ENCODE results near the gene CDK5.
A peak's percentile ranks its signal among the peaks of the same experiment; 100 is the strongest.
"Not testable (repeated sequence)": the region's sequence is repeated elsewhere in the genome, so short reads cannot be mapped to it uniquely, and the experiment has no call there.

Gene CDK5

GRCh38 chr7:151056666-151057505 is 811 bp downstream of the CDK5 start:
- DNase-seq (ENCODE audit: low read depth): no peak

- DNase-seq (ENCODE audit: low read depth): no peak
Observed at GRCh38 chr7:151056283-151056665, 1.4 kb downstream of the CDK5 start.

GRCh38 chr7:151053751-151054150 is 3.9 kb downstream of the CDK5 start:
- no peak for DNase-seq (ENCODE audit: low read depth)

GRCh38 chr7:151053096-151053495 is 4.6 kb downstream of the CDK5 start:
- no peak for DNase-seq (ENCODE audit: low read depth)

GRCh38 chr7:151051108-151051507 is 6.6 kb downstream of the CDK5 start:
- DNase-seq (ENCODE audit: low read depth): peak; percentile 45

GRCh38 chr7:151048911-151049463 is 8.7 kb downstream of the CDK5 start:
- DNase-seq (ENCODE audit: low read depth): no peak

- DNase-seq (ENCODE audit: low read depth): no peak
Observed at GRCh38 chr7:151047976-151048815, 9.5 kb downstream of the CDK5 start, which contains the start of gene ASIC3. Gene ASIC3 (plus strand): TSS chr7:151048531. CDS start chr7:151048886, 355 bp downstream.

- DNase-seq (ENCODE audit: low read depth): no peak
Observed at GRCh38 chr7:151046603-151047573, 10.8 kb downstream of the CDK5 start.

- no peak for DNase-seq (ENCODE audit: low read depth)
Observed at GRCh38 chr7:151045967-151046366, 11.7 kb downstream of the CDK5 start.

GRCh38 chr7:151045262-151045661 is 12.4 kb downstream of the CDK5 start:
- DNase-seq (ENCODE audit: low read depth): no peak

- DNase-seq (ENCODE audit: low read depth): no peak
Observed at GRCh38 chr7:151043959-151044358, 13.7 kb downstream of the CDK5 start.

- not testable (repeated sequence) for DNase-seq (ENCODE audit: low read depth)
Observed at GRCh38 chr7:151043449-151043848, 14.2 kb downstream of the CDK5 start.

- DNase-seq (ENCODE audit: low read depth): no peak
Observed at GRCh38 chr7:151040616-151041375, 16.9 kb downstream of the CDK5 start.

GRCh38 chr7:151039850-151040548 is 17.7 kb downstream of the CDK5 start:
- DNase-seq (ENCODE audit: low read depth): no peak

- peak; percentile 78 for DNase-seq (ENCODE audit: low read depth)
Observed at GRCh38 chr7:151038951-151039849, 18.5 kb downstream of the CDK5 start.

GRCh38 chr7:151035902-151036301 is 21.8 kb downstream of the CDK5 start:
- no peak for DNase-seq (ENCODE audit: low read depth)

GRCh38 chr7:151035026-151035717 is 22.5 kb downstream of the CDK5 start:
- DNase-seq (ENCODE audit: low read depth): no peak

GRCh38 chr7:151034312-151035025 is 23.2 kb downstream of the CDK5 start:
- DNase-seq (ENCODE audit: low read depth): no peak

Measured in activated T-cell treated with anti-CD3 and anti-CD28 coated beads for 48 hours (primary cell).